ENCODE data around the gene SSNA1. TPM values are rescaled to one million over a fixed set of nuclear protein-coding genes. Genes with fewer than 3 reads are reported as not detected.

SSNA1 gene
- total and polyA plus RNA-seq, 4 donors = 30.5 to 87.1 (median 57.2) TPM

GRCh38 chr9:137160054-137160425 lies 28.4 kb upstream of the SSNA1 start:
- Histone ChIP-seq H3K27me3 (ENCODE audit: control insufficient read depth in 1 of 2, insufficient read depth in 2 of 2, low read length in 1 of 2) (no peaks in the 10 kb centered on the region), H3K27ac (ENCODE audit: low read depth in 1 of 2, low read length in 2 of 2) (no peak overlapping the region), H3K4me3 (ENCODE audit: low read length in 2 of 2) (no peak overlapping the region), H3K36me3 (ENCODE audit: control insufficient read depth in 1 of 2, insufficient read depth in 2 of 2, low read length in 1 of 2) (no peaks in the 10 kb centered on the region), H3K9me3 (ENCODE audit: control insufficient read depth, low read length) (no peaks in the 10 kb centered on the region), H3K4me1 (ENCODE audit: control insufficient read depth in 1 of 2, insufficient read depth in 2 of 2, low read length in 2 of 2) (no peaks in the 10 kb centered on the region)
- 63 to 68% methylated on average over 16 to 17 of the region's 17 CpGs for WGBS, 2 donors
- intact Hi-C loops (cut with DNase I) = no loop called here
- DNase-seq (no peak), ATAC-seq (ENCODE audit: low FRiP score) (no peak)

GRCh38 chr9:137160716-137161557 lies 27.5 kb upstream of the SSNA1 start:
- ATAC-seq (ENCODE audit: low FRiP score) = no peak

GRCh38 chr9:137161558-137162486 lies 26.7 kb upstream of the SSNA1 start:
- DNase-seq (no peak), ATAC-seq (ENCODE audit: low FRiP score) (no peak)
- WGBS, 2 donors = 1 to 4% methylated on average over 48 to 69 of the region's 71 CpGs
- peaks cover 0 to 1% of the 10 kb centered on the region in 2 donors for H3K27me3 ChIP-seq (ENCODE audit: control insufficient read depth in 1 of 2, insufficient read depth in 2 of 2, low read length in 1 of 2)
- no peaks in the 10 kb centered on the region for H3K36me3 ChIP-seq (ENCODE audit: control insufficient read depth in 1 of 2, insufficient read depth in 2 of 2, low read length in 1 of 2)
- no peaks in the 10 kb centered on the region for H3K4me1 ChIP-seq (ENCODE audit: control insufficient read depth in 1 of 2, insufficient read depth in 2 of 2, low read length in 2 of 2)
- H3K9me3 ChIP-seq (ENCODE audit: control insufficient read depth, low read length) = no peaks in the 10 kb centered on the region
- intact Hi-C loops (cut with DNase I) = no loop called here
- H3K4me3 ChIP-seq (ENCODE audit: low read length in 2 of 2) = no peak overlapping the region
- H3K27ac ChIP-seq (ENCODE audit: low read depth in 1 of 2, low read length in 2 of 2) = no peak overlapping the region

More at GRCh38 chr9:137160716-137161557, 27.5 kb upstream of the SSNA1 start:
- no peaks in the 10 kb centered on the region for H3K27me3 ChIP-seq (ENCODE audit: control insufficient read depth in 1 of 2, insufficient read depth in 2 of 2, low read length in 1 of 2)
- no peaks in the 10 kb centered on the region for H3K4me1 ChIP-seq (ENCODE audit: control insufficient read depth in 1 of 2, insufficient read depth in 2 of 2, low read length in 2 of 2)
- no peaks in the 10 kb centered on the region for H3K36me3 ChIP-seq (ENCODE audit: control insufficient read depth in 1 of 2, insufficient read depth in 2 of 2, low read length in 1 of 2)
- H3K4me3 ChIP-seq (ENCODE audit: low read length in 2 of 2) = no peak overlapping the region
- no peaks in the 10 kb centered on the region for H3K9me3 ChIP-seq (ENCODE audit: control insufficient read depth, low read length)
- intact Hi-C loops (cut with DNase I) = no loop called here
- 23 to 28% methylated on average over 42 to 56 of the region's 56 CpGs for WGBS, 2 donors
- no peak overlapping the region for H3K27ac ChIP-seq (ENCODE audit: low read depth in 1 of 2, low read length in 2 of 2)
- DNase-seq = no peak

GRCh38 chr9:137162505-137163364 lies 25.7 kb upstream of the SSNA1 start:
- DNase-seq (no peak), ATAC-seq (ENCODE audit: low FRiP score) (no peak)
- 2 to 6% methylated on average over 61 to 74 of the region's 74 CpGs for WGBS, 2 donors
- no peak overlapping the region for H3K27ac ChIP-seq (ENCODE audit: low read depth in 1 of 2, low read length in 2 of 2)
- no peaks in the 10 kb centered on the region for H3K9me3 ChIP-seq (ENCODE audit: control insufficient read depth, low read length)
- intact Hi-C loops (cut with DNase I) = no loop called here
- H3K4me3 ChIP-seq (ENCODE audit: low read length in 2 of 2) = no peak overlapping the region
- H3K4me1 ChIP-seq (ENCODE audit: control insufficient read depth in 1 of 2, insufficient read depth in 2 of 2, low read length in 2 of 2) = no peaks in the 10 kb centered on the region
- peaks cover 0 to 2% of the 10 kb centered on the region in 2 donors for H3K27me3 ChIP-seq (ENCODE audit: control insufficient read depth in 1 of 2, insufficient read depth in 2 of 2, low read length in 1 of 2)
- H3K36me3 ChIP-seq (ENCODE audit: control insufficient read depth in 1 of 2, insufficient read depth in 2 of 2, low read length in 1 of 2) = no peaks in the 10 kb centered on the region

GRCh38 chr9:137163365-137163715 lies 25.1 kb upstream of the SSNA1 start:
- no peak for ATAC-seq (ENCODE audit: low FRiP score)

GRCh38 chr9:137163805-137164204 lies 24.7 kb upstream of the SSNA1 start:
- peaks cover 0 to 2% of the 10 kb centered on the region in 2 donors for H3K27me3 ChIP-seq (ENCODE audit: control insufficient read depth in 1 of 2, insufficient read depth in 2 of 2, low read length in 1 of 2)
- WGBS, 2 donors = 81 to 82% methylated on average over 22 of the region's 22 CpGs

More at GRCh38 chr9:137163365-137163715, 25.1 kb upstream of the SSNA1 start:
- Histone ChIP-seq H3K27me3 (ENCODE audit: control insufficient read depth in 1 of 2, insufficient read depth in 2 of 2, low read length in 1 of 2) (peaks cover 0 to 2% of the 10 kb centered on the region in 2 donors), H3K36me3 (ENCODE audit: control insufficient read depth in 1 of 2, insufficient read depth in 2 of 2, low read length in 1 of 2) (no peaks in the 10 kb centered on the region), H3K27ac (ENCODE audit: low read depth in 1 of 2, low read length in 2 of 2) (no peak overlapping the region), H3K9me3 (ENCODE audit: control insufficient read depth, low read length) (no peaks in the 10 kb centered on the region), H3K4me1 (ENCODE audit: control insufficient read depth in 1 of 2, insufficient read depth in 2 of 2, low read length in 2 of 2) (no peaks in the 10 kb centered on the region), H3K4me3 (ENCODE audit: low read length in 2 of 2) (no peak overlapping the region)
- WGBS, 2 donors = 27 to 29% methylated on average over 24 to 26 of the region's 26 CpGs
- no peak for DNase-seq
- intact Hi-C loops (cut with DNase I) = no loop called here

GRCh38 chr9:137164370-137165249 lies 23.9 kb upstream of the SSNA1 start:
- Histone ChIP-seq H3K27me3 (ENCODE audit: control insufficient read depth in 1 of 2, insufficient read depth in 2 of 2, low read length in 1 of 2) (peaks cover 0 to 2% of the 10 kb centered on the region in 2 donors), H3K36me3 (ENCODE audit: control insufficient read depth in 1 of 2, insufficient read depth in 2 of 2, low read length in 1 of 2) (no peaks in the 10 kb centered on the region), H3K9me3 (ENCODE audit: control insufficient read depth, low read length) (no peaks in the 10 kb centered on the region), H3K4me3 (ENCODE audit: low read length in 2 of 2) (no peak overlapping the region), H3K27ac (ENCODE audit: low read depth in 1 of 2, low read length in 2 of 2) (no peak overlapping the region), H3K4me1 (ENCODE audit: control insufficient read depth in 1 of 2, insufficient read depth in 2 of 2, low read length in 2 of 2) (no peaks in the 10 kb centered on the region)
- ATAC-seq (ENCODE audit: low FRiP score) = no peak
- intact Hi-C loops (cut with DNase I) = no loop called here
- WGBS, 2 donors = 57 to 64% methylated on average over 34 of the region's 34 CpGs
- DNase-seq = no peak

More at GRCh38 chr9:137163805-137164204, 24.7 kb upstream of the SSNA1 start:
- intact Hi-C loops (cut with DNase I) = no loop called here
- no peak for ATAC-seq (ENCODE audit: low FRiP score)
- Histone ChIP-seq H3K4me3 (ENCODE audit: low read length in 2 of 2) (no peak overlapping the region), H3K9me3 (ENCODE audit: control insufficient read depth, low read length) (no peaks in the 10 kb centered on the region), H3K27ac (ENCODE audit: low read depth in 1 of 2, low read length in 2 of 2) (no peak overlapping the region), H3K36me3 (ENCODE audit: control insufficient read depth in 1 of 2, insufficient read depth in 2 of 2, low read length in 1 of 2) (no peaks in the 10 kb centered on the region), H3K4me1 (ENCODE audit: control insufficient read depth in 1 of 2, insufficient read depth in 2 of 2, low read length in 2 of 2) (no peaks in the 10 kb centered on the region)
- DNase-seq = no peak
